Heart left ventricle (tissue), 13 donors: Measurements from ENCODE around the gene COX19.
"Not testable (repeated sequence)": the region's sequence is repeated elsewhere in the genome, so short reads cannot be mapped to it uniquely, and the experiment has no call there.

Source experiments
- POLR2A ChIP-seq, 2 donors: fragments of 450-650 bp; IDR thresholded peaks; one replicate each; pipeline ENCODE4 v1.6.1; 2017; ENCODE audit warnings: antibody characterized with exemption in 2 of 2, mild to moderate bottlenecking in 2 of 2, moderate library complexity in 2 of 2
- TF ChIP-seq, protein P1 (sequence below), 12 donors: fragments of 200-600 bp; sonication (generic) in 4 of 12; IDR thresholded peaks; one replicate each; pipeline versions ENCODE4 v1.5.0 to v1.8.0; 2018 to 2022; ENCODE audit warnings: antibody characterized with exemption in 12 of 12, mild to moderate bottlenecking in 5 of 12
- donor health status: ischemic (EF 13 %, LVEDD 7.1; RV severe dilation, severe dysfunction).
- donor health status: DM: no; HTN: yes; CAD: no.
- donor health status: DM: no; HTN: no; CAD: no.
- donor health status: ischemic (EF 25% LVEDD 6.9; RV normal size, moderate dysfunction).
- donor health status: ischemic (EF 25% LVEDD 5.7; RV mildly dilated, moderate dysfunction).
- donor health status: ischemic (EF 35%, LVEDD 5.7; RV mildly dilated, moderate dysfunction).
- donor health status: nonischemic (EF 11% LVEDD 7.7; RV severe dilation, severe dysfunction).
- donor health status: DM: yes; HTN: yes; CAD: no.
- donor health status: PGD.
- donor health status: ischemic (EF 29% LVEDD 5.4; RV normal size, mild dysfunction).
- donor health status: nonischemic (EF 23%, LVEDD 6.1; RV moderate dilation, normal function).

DNA sequence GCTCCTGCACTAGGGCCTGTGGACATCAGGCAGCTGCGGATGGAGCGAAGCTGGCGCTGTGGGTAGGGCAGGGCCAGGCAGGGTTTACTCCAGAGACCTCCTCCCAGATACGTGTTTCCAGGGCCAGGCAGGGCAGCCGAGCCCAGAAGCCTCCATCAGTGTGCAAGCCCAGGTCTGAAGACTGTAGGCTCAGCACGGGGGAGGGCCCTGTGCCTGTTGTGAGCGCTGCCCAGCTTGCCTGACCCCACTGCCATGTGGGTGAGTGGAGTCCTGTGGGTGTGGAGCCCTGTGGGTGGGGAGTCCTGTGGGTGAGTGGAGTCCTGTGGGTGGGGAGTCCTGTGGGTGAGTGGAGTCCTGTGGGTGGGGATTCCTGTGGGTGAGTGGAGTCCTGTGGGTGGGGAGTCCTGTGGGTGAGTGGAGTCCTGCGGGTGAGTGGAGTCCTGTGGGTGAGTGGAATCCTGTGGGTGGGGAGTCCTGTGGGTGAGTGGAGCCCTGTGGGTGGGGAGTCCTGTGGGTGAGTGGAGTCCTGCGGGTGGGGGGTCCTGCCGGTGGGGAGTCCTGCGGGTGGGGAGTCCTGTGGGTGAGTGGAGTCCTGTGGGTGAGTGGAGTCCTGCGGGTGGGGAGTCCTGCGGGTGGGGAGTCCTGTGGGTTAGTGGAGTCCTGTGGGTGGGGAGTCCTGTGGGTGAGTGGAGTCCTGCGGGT lies 25.9 kb upstream of the COX19 start:
- TF ChIP-seq, protein P1, sequence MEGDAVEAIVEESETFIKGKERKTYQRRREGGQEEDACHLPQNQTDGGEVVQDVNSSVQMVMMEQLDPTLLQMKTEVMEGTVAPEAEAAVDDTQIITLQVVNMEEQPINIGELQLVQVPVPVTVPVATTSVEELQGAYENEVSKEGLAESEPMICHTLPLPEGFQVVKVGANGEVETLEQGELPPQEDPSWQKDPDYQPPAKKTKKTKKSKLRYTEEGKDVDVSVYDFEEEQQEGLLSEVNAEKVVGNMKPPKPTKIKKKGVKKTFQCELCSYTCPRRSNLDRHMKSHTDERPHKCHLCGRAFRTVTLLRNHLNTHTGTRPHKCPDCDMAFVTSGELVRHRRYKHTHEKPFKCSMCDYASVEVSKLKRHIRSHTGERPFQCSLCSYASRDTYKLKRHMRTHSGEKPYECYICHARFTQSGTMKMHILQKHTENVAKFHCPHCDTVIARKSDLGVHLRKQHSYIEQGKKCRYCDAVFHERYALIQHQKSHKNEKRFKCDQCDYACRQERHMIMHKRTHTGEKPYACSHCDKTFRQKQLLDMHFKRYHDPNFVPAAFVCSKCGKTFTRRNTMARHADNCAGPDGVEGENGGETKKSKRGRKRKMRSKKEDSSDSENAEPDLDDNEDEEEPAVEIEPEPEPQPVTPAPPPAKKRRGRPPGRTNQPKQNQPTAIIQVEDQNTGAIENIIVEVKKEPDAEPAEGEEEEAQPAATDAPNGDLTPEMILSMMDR (IDR thresholded peaks at IDR 0.05): not testable (repeated sequence)
- TF ChIP-seq POLR2A (IDR thresholded peaks at IDR 0.05): not testable (repeated sequence)
